Duodenal mucosa (tissue), 2 donors: ENCODE measurements around the gene LRCOL1.

ENCODE experiments used
- H3K27ac ChIP-seq: one replicate; pipeline ENCODE4 v1.7.0; 2013; ENCODE audit warnings: low read depth, low read length
- H3K27me3 ChIP-seq, 2 donors: one replicate each; pipeline ENCODE4 v1.7.0; 2013; ENCODE audit warnings: low read length in 2 of 2, control low read depth in 1 of 2; ENCODE audit not compliant: insufficient read depth in 2 of 2, control insufficient read depth in 1 of 2
- H3K36me3 ChIP-seq, 2 donors: one replicate each; pipeline ENCODE4 v1.7.0; 2013; ENCODE audit warnings: low read length in 2 of 2, control low read depth in 1 of 2; ENCODE audit not compliant: insufficient read depth in 2 of 2, control insufficient read depth in 1 of 2
- H3K4me1 ChIP-seq, 2 donors: one replicate each; pipeline ENCODE4 v1.7.0; 2013; ENCODE audit warnings: low read length in 2 of 2, control low read depth in 1 of 2; ENCODE audit not compliant: insufficient read depth in 2 of 2, control insufficient read depth in 1 of 2
- H3K4me3 ChIP-seq, 2 donors: one replicate each; pipeline ENCODE4 v1.7.0; 2013; ENCODE audit warnings: low read length in 2 of 2, low read depth in 1 of 2
- H3K9ac ChIP-seq, 2 donors: one replicate each; pipeline ENCODE4 v1.7.0; 2013; ENCODE audit warnings: low read length in 2 of 2, low read depth in 1 of 2
- H3K9me3 ChIP-seq, 2 donors: one replicate each; pipeline ENCODE4 v1.7.0; 2013; ENCODE audit warnings: low read length in 2 of 2, control low read depth in 1 of 2; ENCODE audit not compliant: control insufficient read depth in 1 of 2

The LRCOL1 gene

DNA sequence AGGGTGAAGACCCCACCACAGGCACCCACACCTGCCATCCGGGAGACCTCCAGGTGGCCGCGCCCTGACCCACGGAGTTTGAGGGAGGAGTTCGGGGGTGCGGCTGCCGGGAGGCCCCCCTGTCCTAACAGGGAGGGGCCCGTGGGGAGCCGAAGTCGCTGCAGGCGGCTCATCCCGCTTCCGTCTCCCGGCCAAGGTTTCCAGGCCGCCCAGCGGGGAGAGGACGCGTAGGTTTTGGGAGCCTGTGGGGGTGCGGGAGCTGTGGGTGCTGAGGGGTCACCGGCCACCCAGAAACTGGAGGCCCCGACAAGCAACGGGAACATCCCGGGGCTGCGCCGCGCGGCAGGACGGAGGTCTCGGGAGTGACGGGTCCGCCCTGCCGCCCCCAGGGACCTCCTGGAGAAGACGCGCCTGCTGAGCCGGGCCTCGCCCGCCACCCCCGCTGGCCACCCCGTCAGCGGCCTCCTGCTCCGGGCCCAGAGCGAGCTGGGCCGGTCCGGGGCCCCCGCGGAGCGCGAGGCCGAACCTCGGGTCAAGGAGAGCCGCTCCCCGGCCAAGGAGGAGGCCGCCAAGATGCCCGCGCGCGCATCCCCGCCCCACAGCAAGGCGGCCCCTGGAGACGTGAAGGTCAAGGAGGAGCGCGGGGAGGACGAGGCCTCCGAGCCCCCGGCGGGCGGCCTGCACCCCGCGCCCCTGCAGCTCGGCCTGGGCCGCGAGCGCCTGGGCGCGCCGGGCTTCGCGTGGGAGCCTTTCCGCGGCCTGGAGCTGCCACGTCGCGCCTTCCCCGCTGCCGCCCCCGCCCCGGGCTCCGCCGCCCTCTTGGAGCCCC, 27.6 kb downstream of the LRCOL1 start:
- Histone ChIP-seq H3K4me1 (no peaks in the 10 kb centered on the region), H3K36me3 (peaks cover 12 to 26% of the 10 kb centered on the region in 2 donors), H3K27me3 (no peaks in the 10 kb centered on the region), H3K9me3 (no peaks in the 10 kb centered on the region), H3K27ac (no peak overlapping the region), H3K4me3 (no peak overlapping the region), H3K9ac (no peak overlapping the region)

DNA sequence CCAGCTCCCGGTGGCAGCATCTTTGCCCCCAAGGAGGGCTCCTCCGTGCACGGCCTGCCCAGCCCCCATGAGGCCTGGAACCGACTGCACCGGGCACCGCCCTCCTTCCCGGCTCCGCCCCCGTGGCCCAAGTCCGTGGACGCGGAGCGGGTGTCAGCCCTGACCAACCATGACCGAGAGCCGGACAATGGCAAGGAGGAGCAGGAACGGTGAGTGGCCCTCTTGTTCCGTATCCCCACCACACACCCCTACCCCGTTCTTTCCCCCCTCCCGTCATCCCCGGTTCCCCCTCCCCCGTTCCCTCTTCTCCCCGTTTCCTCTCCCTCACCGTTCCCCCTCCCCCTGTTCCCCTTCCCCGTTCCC, 28.3 kb downstream of the LRCOL1 start:
- H3K4me3 ChIP-seq: no peak overlapping the region
- no peak overlapping the region for H3K27ac ChIP-seq
- H3K9ac ChIP-seq: no peak overlapping the region
- H3K27me3 ChIP-seq: no peaks in the 10 kb centered on the region
- H3K36me3 ChIP-seq: peaks cover 15 to 32% of the 10 kb centered on the region in 2 donors
- H3K9me3 ChIP-seq: no peaks in the 10 kb centered on the region
- no peaks in the 10 kb centered on the region for H3K4me1 ChIP-seq

DNA sequence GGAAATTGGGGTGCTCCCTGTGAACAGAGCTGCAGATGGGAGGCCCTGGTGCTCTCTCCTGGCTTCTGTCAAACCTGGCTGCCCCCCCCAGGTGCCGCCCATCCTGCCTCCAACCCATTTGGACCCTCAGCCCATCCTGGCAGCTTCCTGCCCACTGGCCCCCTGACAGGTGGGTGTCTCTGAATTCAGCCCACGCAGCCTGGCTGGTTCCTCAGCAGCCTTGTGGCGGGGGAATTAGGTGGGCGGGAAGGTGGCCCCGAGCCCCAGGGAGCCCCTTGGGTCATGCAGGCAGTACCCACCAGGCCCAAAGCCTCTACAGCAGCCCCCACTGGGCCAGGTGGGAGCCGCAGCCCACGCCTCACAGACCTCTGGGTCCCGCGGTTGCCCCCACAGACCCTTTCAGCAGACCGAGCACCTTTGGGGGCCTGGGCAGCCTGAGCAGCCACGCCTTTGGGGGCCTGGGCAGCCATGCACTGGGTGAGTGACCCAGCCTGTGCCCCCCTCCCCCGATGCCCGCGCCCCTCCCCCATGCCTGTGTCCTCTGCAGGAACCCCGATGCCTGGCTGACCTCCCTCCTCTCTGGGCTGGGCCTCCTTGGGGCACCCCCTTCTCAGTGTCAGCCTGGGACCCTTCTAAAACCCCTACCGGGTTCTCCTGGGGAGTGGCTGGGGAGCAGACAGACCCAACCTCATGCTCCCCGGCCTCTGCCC, 28.9 kb downstream of the LRCOL1 start:
- Histone ChIP-seq H3K9me3 (no peaks in the 10 kb centered on the region), H3K4me3 (no peak overlapping the region), H3K27ac (no peak overlapping the region), H3K27me3 (no peaks in the 10 kb centered on the region), H3K4me1 (no peaks in the 10 kb centered on the region), H3K36me3 (peaks cover 15 to 38% of the 10 kb centered on the region in 2 donors), H3K9ac (no peak overlapping the region)

DNA sequence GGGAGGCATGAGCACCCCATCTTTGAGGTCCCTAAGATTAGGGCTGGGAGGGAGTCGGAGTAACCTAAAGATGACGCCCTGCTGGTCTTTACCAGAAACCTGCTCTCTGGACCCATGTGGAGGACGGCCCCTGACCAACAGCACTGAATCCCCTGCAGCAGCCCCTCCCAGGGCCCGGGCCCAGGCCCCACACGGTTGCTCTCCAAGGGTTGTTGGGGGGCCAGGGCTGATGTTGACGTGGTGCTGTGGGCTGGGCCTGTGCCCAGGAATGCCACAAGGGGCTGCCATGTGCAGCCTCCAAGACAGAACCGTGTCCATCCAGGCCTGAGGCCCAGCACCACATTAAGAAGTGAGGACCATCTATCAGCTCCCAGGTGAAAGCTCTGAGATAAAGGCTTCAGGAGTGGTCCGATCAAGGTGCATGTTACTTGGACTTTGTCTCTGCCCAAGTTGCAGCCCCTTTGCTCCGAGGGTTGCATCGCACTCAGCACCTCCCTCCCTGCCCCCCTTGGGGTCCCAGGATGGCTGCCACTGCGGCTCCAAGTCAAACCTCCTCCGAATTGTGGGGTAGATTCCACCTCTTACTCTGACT, 29.6 kb downstream of the LRCOL1 start:
- Histone ChIP-seq H3K4me3 (no peak overlapping the region), H3K36me3 (peaks cover 15 to 40% of the 10 kb centered on the region in 2 donors), H3K27me3 (no peaks in the 10 kb centered on the region), H3K9me3 (no peaks in the 10 kb centered on the region), H3K4me1 (no peaks in the 10 kb centered on the region), H3K27ac (no peak overlapping the region), H3K9ac (no peak overlapping the region)

DNA sequence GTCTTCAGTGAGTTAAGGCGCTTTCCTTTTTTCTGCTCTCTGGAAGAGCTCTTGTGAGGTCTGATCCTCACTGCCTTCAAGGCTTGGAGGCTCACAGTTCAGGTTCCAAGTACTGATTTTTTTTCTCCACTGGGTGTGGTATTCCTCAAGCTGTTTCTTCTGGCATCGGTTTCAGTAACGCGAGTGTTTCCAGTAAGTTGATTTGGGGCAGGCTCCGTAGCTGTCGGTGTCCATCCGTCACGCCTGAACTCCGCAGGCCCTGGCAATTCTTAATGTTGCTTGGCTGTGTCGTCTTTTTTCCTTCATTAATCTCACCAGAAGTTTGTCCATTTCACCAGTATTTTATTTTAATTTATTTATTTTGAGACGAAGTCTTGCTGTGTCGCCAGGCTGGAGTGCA, 30.6 kb downstream of the LRCOL1 start:
- Histone ChIP-seq H3K4me1 (no peaks in the 10 kb centered on the region), H3K4me3 (no peak overlapping the region), H3K36me3 (peaks cover 15 to 43% of the 10 kb centered on the region in 2 donors), H3K9me3 (no peaks in the 10 kb centered on the region), H3K9ac (no peak overlapping the region), H3K27me3 (no peaks in the 10 kb centered on the region), H3K27ac (no peak overlapping the region)

DNA sequence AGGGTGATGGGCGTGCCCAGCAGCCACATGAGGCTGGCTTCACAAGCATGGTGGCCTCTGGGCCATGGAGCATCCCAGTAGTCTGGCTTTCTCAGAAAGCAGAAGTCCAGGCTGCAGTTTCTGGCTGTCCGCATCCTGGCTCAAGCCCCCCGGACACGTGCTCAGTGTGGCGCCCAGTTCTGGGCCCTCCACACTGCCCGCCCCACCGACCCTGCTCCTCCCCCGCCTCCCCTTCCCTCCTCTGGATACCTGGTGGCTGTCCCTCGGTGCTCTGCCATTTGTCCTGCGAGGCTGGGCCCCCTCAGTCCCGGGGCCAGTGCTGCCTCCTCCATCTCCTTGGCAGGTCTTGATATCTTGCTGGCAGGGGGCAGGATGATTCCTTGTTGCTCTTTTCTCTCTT, 31.6 kb downstream of the LRCOL1 start:
- H3K9me3 ChIP-seq: no peaks in the 10 kb centered on the region
- no peak overlapping the region for H3K4me3 ChIP-seq
- H3K9ac ChIP-seq: no peak overlapping the region
- H3K27me3 ChIP-seq: no peaks in the 10 kb centered on the region
- H3K36me3 ChIP-seq: peaks cover 15 to 47% of the 10 kb centered on the region in 2 donors
- no peak overlapping the region for H3K27ac ChIP-seq
- no peaks in the 10 kb centered on the region for H3K4me1 ChIP-seq

DNA sequence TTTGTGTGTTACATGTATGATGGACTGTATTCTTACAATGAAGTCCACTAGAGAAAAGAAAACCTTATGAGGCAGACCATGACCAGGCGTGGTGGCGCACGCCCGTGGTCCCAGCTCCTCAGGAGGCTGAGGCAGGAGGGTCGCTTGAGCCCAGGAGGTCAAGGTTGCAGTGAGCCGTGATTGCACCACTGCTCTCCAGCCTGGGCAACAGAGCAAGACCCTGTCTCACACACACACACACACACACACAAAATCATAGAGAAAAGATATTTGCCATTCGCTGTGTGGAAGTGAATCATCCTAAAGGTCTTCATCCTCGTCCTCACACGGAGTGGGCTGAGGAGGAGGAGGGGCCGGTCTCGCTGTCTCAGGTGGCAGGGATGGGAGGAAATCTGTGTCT, 32.3 kb downstream of the LRCOL1 start:
- Histone ChIP-seq H3K36me3 (peaks cover 15 to 47% of the 10 kb centered on the region in 2 donors), H3K27me3 (no peaks in the 10 kb centered on the region), H3K4me1 (no peaks in the 10 kb centered on the region), H3K9me3 (no peaks in the 10 kb centered on the region), H3K27ac (no peak overlapping the region), H3K9ac (no peak overlapping the region), H3K4me3 (no peak overlapping the region)

DNA sequence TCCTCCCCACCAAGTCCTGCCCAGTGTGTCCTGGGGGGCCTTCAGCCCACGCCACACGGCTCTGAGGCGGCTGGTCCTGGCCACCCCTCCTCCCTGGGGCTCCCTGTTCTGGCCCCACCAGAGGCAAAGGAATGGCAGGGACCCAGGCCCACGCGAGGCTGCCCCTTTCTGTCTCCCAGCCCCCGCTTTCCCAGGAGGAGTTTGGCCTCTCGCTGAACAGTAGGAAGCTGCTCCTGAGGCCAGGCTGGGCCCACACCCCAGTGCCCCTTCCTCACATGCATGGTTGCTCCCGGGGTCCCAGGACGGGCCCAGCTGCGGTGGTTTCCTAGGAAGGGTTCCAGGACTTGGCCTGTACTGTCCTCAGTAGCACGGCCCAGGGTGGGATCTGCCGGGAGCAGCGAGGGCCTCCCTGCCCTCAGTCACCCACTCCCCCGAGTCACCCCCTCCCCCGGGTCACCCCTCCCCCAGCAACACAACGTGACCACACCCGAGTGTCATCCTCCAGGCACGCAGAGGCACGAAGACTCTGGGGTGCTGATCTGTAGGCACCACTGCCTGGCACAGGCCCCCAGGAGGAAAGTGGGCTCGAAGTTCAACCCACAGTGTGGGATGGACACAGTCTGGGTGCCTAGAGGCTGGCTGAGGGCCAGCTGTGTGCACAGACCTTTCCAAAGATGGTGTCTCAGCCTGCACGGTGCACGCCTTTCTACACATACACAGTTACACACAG, 33.0 kb downstream of the LRCOL1 start:
- H3K9me3 ChIP-seq: no peaks in the 10 kb centered on the region
- H3K4me1 ChIP-seq: no peaks in the 10 kb centered on the region
- H3K27me3 ChIP-seq: no peaks in the 10 kb centered on the region
- no peak overlapping the region for H3K4me3 ChIP-seq
- no peak overlapping the region for H3K9ac ChIP-seq
- peaks cover 15 to 47% of the 10 kb centered on the region in 2 donors for H3K36me3 ChIP-seq
- no peak overlapping the region for H3K27ac ChIP-seq

DNA sequence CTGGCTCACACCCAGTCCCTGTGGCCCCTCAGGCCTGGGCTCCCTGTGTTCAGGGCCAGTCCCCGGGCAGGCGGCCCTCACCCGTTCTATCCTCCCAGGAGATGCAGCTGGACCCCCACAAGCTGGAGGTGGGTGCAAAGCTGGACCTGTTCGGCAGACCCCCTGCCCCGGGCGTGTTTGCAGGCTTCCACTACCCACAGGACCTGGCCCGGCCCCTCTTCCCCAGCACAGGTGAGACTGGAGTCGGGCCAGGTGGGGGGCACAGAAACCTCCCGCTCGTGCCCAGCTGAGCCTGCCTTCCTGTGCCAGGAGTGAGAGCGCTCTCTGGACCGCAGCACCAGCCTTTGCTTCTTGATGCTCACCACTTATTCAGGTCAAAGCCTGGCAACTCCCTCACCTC, 33.7 kb downstream of the LRCOL1 start:
- Histone ChIP-seq H3K4me1 (no peaks in the 10 kb centered on the region), H3K4me3 (no peak overlapping the region), H3K36me3 (peaks cover 15 to 47% of the 10 kb centered on the region in 2 donors), H3K9me3 (no peaks in the 10 kb centered on the region), H3K27me3 (no peaks in the 10 kb centered on the region), H3K27ac (no peak overlapping the region), H3K9ac (no peak overlapping the region)

DNA sequence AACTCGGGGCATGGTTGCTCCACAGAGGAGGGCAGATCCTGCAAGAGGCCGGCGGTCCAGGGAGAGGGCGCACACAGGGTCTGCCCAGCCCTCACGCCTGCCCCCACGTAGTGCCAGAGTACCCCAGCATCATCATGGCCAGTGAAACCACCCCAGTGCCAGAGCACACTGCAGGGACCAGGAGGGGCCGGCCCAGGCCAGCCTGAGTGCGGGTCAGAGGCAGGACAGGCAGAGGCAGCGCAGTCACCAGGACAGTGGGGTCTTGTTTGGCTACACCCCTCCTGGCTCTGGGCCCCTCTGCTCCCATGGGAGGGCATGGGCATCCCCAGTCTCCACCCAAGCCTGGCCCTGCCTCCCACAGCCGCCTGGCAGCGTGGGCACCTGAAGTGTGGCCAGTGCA, 34.7 kb downstream of the LRCOL1 start:
- Histone ChIP-seq H3K4me1 (no peaks in the 10 kb centered on the region), H3K36me3 (peaks cover 10 to 42% of the 10 kb centered on the region in 2 donors), H3K9ac (no peak overlapping the region), H3K27ac (no peak overlapping the region), H3K4me3 (no peak overlapping the region), H3K27me3 (no peaks in the 10 kb centered on the region), H3K9me3 (no peaks in the 10 kb centered on the region)
